WI38 (cell line): ENCODE measurements around the gene KLHL26.
A peak's percentile ranks its signal among the peaks of the same experiment; 100 is the strongest.

Source experiments
- H3K4me3 ChIP-seq: 2 replicates; pipeline ENCODE4 v1.5.1; 2011; ENCODE audit warnings: low read depth, mild to moderate bottlenecking, control low read depth, low read length
- TF ChIP-seq, protein P1 (sequence below): IDR thresholded peaks from 2 replicates; pipeline ENCODE4 v1.5.1; 2012; ENCODE audit warnings: low read depth, mild to moderate bottlenecking, control low read depth, low read length

The KLHL26 gene

DNA sequence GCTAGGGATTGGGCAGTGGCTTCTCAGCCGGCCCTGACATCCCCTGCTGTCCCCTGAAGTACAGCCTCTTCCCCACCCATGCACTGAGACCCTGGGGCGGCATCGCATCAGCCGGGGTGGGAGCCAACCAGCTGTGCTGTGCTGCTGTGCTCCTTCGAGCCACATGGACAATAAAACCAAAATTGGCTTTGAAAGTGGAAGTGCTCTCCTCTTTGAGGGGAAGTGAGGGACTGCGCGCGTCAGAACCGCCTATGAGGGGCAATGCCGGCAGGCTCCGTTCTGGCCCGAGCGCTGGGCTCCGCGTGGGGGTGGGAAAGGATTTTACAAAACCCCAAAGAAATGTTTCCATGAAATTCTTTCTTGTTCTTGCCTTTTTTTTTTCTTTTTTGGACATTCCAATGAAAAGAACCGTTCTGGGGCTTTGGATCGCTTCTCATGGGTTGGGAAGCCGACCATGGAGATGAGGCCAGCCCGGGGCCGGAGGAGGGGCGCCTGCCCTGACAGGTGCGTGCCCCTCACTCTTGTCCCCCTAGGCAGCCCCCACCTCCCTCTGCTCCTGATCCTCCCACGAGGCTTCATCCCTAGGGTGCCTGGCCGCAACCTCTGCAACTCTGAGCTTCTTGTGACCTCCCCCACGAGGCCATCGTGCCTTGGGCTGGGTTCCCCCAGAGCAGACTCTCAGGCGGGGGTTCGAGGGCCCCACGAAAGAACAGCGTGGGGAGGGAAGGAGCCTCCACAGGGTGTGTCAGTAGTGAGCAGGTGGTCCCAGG is 22.6 kb downstream of the KLHL26 start:
- TF ChIP-seq, protein P1, sequence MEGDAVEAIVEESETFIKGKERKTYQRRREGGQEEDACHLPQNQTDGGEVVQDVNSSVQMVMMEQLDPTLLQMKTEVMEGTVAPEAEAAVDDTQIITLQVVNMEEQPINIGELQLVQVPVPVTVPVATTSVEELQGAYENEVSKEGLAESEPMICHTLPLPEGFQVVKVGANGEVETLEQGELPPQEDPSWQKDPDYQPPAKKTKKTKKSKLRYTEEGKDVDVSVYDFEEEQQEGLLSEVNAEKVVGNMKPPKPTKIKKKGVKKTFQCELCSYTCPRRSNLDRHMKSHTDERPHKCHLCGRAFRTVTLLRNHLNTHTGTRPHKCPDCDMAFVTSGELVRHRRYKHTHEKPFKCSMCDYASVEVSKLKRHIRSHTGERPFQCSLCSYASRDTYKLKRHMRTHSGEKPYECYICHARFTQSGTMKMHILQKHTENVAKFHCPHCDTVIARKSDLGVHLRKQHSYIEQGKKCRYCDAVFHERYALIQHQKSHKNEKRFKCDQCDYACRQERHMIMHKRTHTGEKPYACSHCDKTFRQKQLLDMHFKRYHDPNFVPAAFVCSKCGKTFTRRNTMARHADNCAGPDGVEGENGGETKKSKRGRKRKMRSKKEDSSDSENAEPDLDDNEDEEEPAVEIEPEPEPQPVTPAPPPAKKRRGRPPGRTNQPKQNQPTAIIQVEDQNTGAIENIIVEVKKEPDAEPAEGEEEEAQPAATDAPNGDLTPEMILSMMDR = no peak
- no peak overlapping the region for H3K4me3 ChIP-seq

DNA sequence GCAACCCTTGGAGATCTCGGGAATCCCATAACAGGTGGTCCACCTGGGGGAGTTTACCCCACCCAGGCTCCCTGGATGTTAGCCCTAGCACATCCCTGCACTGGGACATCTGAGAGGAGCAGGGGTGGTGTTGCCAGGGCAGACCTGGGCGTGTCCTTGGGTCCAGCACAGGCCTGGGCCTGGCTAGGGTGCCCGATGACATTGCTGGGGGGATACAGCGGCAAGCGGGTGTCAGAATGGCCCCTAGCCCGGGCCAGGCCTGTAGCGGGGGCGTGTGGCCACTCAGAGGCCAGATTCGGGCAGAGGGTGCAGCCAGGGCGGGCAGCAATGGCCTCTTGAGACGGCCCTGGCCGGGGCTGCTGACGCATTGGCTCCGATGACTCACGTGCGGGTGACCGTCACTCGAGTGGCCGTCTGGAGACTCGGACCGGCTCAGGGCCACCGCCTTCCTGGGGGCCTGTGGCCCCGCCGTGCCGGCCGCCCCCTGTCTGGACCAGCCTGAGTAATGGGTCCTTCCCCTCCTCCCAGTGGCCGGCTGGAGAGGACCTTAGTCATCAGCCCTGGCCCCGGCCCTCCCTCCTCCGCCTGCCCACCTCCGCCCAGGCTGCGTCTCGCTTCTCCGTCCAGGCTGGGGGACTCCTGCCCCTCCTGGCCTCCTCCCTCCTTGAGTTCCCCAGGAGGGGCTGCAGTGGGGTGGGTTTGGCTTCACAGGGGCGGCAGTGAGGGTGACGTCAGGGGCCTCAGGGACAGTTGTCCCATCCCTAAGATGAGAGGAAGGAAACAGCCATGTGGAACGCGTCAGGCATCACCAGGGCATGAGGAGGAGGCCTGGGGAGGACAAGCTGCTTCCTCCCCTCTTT is 23.5 kb downstream of the KLHL26 start:
- peak overlapping the region; percentile 15; the same call in 1 of the 2 replicates for H3K4me3 ChIP-seq
- TF ChIP-seq, protein P1 = no peak

DNA sequence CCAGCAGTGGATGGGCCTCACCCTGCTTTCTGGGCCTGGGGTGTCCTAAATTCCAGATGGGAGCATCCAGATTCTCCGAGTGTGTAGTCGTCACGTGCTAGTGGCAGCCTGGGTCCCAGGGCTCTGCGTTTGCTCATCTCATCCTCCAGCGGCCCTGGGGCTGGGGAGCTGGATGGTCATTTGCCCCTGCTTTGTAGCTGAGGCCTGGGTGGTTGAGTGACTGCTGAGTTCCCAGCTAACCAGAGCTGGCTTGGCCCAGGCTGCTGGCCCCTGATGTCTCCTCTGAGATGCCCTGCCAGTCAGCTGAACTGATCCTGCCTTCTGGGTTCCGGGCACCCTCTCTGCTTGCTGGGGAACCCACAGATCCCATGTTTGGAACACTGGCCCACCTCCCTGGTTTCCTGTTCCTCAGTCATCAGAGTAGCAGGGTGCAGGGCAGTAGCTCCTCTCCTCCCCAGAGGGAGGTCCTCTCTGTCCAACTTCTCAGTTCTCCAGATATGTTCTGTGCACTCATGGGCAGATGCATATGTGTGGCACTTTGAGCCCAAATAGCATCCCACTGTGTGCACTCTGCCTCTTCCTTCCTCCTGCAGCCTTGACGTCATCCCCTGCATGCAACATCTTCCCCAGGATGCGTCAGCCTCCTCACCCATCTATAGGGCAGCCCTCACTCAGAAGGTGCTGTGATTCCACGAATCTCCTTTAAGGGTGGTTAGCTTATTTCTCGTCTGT is 24.3 kb downstream of the KLHL26 start:
- no peak overlapping the region for H3K4me3 ChIP-seq
- TF ChIP-seq, protein P1 = no peak

DNA sequence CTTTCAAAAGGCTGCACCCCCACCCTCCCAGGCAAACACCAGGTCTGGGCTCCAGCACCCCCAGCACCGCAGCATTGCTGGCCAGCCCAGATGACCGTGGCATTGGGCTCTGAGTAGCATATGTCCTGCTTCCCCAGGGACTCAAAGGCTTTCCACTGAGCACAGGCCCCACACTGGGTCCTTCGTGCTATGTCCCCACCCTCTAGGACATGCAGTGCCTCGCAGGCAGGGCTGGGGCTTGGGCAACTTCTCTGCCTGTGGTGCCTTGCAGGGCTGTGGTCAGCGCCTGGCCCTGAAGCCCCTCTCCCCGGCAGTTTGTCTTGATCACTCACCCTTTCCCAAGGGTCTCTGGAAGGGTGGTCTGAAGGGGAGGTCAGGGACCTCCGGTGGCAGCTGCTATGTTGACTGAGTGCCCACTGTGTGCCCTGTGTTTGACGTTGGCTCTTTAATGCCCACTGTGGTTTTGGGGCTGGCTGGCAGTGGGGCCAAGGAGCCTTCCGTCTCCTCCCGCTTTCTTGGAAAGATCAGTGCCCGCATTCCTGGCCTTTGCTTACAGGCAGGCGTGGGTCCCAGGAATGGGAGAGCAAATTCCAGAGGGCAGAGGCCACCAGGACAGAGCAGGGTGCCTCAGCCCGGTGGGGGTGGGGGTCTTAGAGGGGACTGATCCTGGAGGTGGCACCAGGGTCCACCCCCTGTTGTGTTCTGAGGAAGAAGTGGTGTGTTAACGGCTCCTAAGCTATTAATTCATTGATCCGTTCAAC is 26.3 kb downstream of the KLHL26 start:
- no peak overlapping the region for H3K4me3 ChIP-seq
- TF ChIP-seq, protein P1 = no peak

DNA sequence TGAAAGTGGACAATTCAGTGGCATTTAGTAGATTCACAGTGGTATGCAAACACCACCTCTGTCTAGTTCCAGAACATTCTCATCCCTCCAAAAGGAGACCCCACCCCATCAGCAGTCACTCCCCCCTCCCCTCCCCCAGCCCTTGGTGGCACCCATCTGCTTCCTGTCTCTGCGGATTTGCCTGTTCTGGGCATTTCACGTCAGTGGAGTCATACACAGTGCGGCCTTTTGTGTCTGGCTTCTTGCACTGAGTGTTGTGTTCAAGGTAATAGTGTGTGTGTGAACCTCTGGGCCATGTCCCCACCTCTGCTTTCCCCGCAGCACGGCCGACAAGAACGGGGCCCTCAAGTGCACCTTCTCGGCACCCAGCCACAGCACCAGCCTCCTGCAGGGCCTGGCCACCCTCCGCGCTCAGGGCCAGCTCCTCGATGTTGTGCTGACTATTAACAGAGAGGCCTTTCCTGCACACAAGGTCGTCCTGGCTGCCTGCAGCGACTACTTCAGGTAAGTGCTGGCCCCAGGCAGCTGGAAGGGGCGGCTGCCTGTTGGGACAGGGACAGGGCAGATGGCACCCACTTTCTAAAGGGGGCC is 27.2 kb downstream of the KLHL26 start:
- TF ChIP-seq, protein P1 = no peak
- no peak overlapping the region for H3K4me3 ChIP-seq

DNA sequence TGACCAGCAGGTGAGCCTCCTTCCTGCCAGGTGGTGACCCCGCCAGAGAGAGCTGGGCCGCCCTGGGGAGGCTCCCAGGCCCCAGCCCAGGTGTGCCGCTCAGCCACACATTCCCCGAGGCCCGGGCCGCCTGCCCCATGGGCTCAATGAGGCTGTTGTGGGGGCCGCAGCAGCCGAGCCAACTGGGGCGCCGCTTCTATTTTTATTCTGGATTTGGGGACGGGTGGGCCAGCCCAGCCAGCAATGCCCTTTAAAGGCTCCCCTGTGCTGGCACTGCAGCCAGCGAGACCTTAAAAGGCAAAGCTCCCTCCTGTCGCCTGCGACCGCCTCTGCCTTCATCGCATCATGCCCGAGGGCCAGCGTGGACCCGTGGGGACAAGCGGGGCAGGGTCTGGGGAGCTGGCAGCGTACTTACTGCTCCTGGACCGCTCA is 29.0 kb downstream of the KLHL26 start:
- TF ChIP-seq, protein P1 = no peak
- no peak overlapping the region for H3K4me3 ChIP-seq
